ENCODE measurements around the gene VARS2. TPM values are rescaled to one million over a fixed set of nuclear protein-coding genes. Genes with fewer than 3 reads are reported as not detected.
"Not testable (repeated sequence)": the region's sequence is repeated elsewhere in the genome, so short reads cannot be mapped to it uniquely, and the experiment has no call there.

VARS2 gene
- total RNA-seq, 4 donors from 2014 or later: 13.1 to 64.7 (median 25.8) TPM

- TF ChIP-seq EP300 (IDR thresholded peaks at IDR 0.05; ENCODE audit: low read depth): no peak
- peak in 1 of 5 experiments; percentile 14 for TF ChIP-seq CTCF (IDR thresholded peaks at IDR 0.05)
- TF ChIP-seq POLR2AphosphoS5 (IDR thresholded peaks at IDR 0.05): peak in 2 of 3 donors; percentile 34 to 70
- H3K4me1 ChIP-seq: peaks cover 9 to 20% (median 12%) of the 10 kb centered on the region in 4 donors
- H3K27me3 ChIP-seq: no peaks in the 10 kb centered on the region
- DNase-seq: peak; percentile 97
- intact Hi-C loops (cut with DNase I; ENCODE audit: low total_unique reads): no loop called here
- peak within 1 kb of the TSS; percentile 60 to 99 (median 68) for H3K4me3 ChIP-seq
- H3K9me3 ChIP-seq: no peaks in the 10 kb centered on the region
- H3K27ac ChIP-seq: peak within 1 kb of the TSS; percentile 67 to 76 (median 74)
- in situ Hi-C loops (cut with MboI; ENCODE audit: low pct_ligation_motif_present in 1 of 4, low pct_unique_long_range_greater_than_20kb in 1 of 4, low sequenced_read_pairs in 3 of 4): no loop called here
- WGBS, 2 donors (ENCODE audit: low coverage in 1 of 2): 1% methylated on average over 47 of the region's 49 CpGs; no CpG with 5 or more reads in 1 of the 2 donors
- H3K36me3 ChIP-seq: peaks cover 0 to 4% (median 0%) of the 10 kb centered on the region in 4 donors
Observed at GRCh38 chr6:30907758-30908591, 6.1 kb upstream of the VARS2 start, which contains the start of gene GTF2H4. Gene GTF2H4 (plus strand): TSS chr6:30908207.

GRCh38 chr6:30908700-30909099 is 5.3 kb upstream of the VARS2 start:
- H3K27ac ChIP-seq: peak overlapping the region in 3 of 4 donors; percentile 63 to 76 (median 76)
- no peaks in the 10 kb centered on the region for H3K27me3 ChIP-seq
- peaks cover 0 to 4% (median 0%) of the 10 kb centered on the region in 4 donors for H3K36me3 ChIP-seq
- peaks cover 9 to 27% (median 17%) of the 10 kb centered on the region in 4 donors for H3K4me1 ChIP-seq
- in situ Hi-C loops (cut with MboI; ENCODE audit: low pct_ligation_motif_present in 1 of 4, low pct_unique_long_range_greater_than_20kb in 1 of 4, low sequenced_read_pairs in 3 of 4) (no loop called here), intact Hi-C loops (cut with DNase I; ENCODE audit: low total_unique reads) (no loop called here)
- H3K4me3 ChIP-seq: peak overlapping the region; percentile 60 to 99 (median 68)
- WGBS, 2 donors (ENCODE audit: low coverage in 1 of 2): 25% methylated on average over 2 of the region's 2 CpGs; no CpG with 5 or more reads in 1 of the 2 donors
- no peaks in the 10 kb centered on the region for H3K9me3 ChIP-seq
- DNase-seq: no peak
- no peak for TF ChIP-seq EP300 (IDR thresholded peaks at IDR 0.05; ENCODE audit: low read depth)
- no peak for TF ChIP-seq CTCF (IDR thresholded peaks at IDR 0.05)
- TF ChIP-seq POLR2A (IDR thresholded peaks at IDR 0.05): no peak
- no peak for TF ChIP-seq POLR2AphosphoS5 (IDR thresholded peaks at IDR 0.05)

GRCh38 chr6:30910473-30910872 is 3.6 kb upstream of the VARS2 start:
- H3K27ac ChIP-seq; H3K27me3 ChIP-seq; H3K4me3 ChIP-seq; intact Hi-C loops (cut with DNase I; ENCODE audit: low total_unique reads); H3K9me3 ChIP-seq; H3K36me3 ChIP-seq; DNase-seq: not testable (repeated sequence)
- WGBS, 2 donors (ENCODE audit: low coverage in 1 of 2): 80 to 89% methylated on average over 2 to 10 of the region's 12 CpGs
- peaks cover 17 to 41% (median 28%) of the 10 kb centered on the region in 4 donors for H3K4me1 ChIP-seq
- in situ Hi-C loops (cut with MboI; ENCODE audit: low pct_ligation_motif_present in 1 of 4, low pct_unique_long_range_greater_than_20kb in 1 of 4, low sequenced_read_pairs in 3 of 4): loop anchor here in 1 of 4 donors (10.0 kb wide), 1 partner anchor 164 kb away; no protein-coding TSS in a partner anchor

GRCh38 chr6:30912746-30913520 is 1.1 kb upstream of the VARS2 start:
- Histone ChIP-seq H3K4me3 (no peak overlapping the region), H3K4me1 (peaks cover 17 to 36% (median 26%) of the 10 kb centered on the region in 4 donors), H3K27ac (peak overlapping the region; percentile 92 to 94 (median 94)), H3K9me3 (no peaks in the 10 kb centered on the region), H3K27me3 (no peaks in the 10 kb centered on the region), H3K36me3 (peaks cover 0 to 4% (median 0%) of the 10 kb centered on the region in 4 donors)
- TF ChIP-seq POLR2A (IDR thresholded peaks at IDR 0.05) (no peak), EP300 (IDR thresholded peaks at IDR 0.05; ENCODE audit: low read depth) (no peak), CTCF (IDR thresholded peaks at IDR 0.05) (no peak), POLR2AphosphoS5 (IDR thresholded peaks at IDR 0.05) (no peak)
- WGBS, 2 donors (ENCODE audit: low coverage in 1 of 2): 85 to 86% methylated on average over 5 to 8 of the region's 8 CpGs
- in situ Hi-C loops (cut with MboI; ENCODE audit: low pct_ligation_motif_present in 1 of 4, low pct_unique_long_range_greater_than_20kb in 1 of 4, low sequenced_read_pairs in 3 of 4) (loop anchor here in 1 of 4 donors (10.0 kb wide), 1 partner anchor 162 kb away; no protein-coding TSS in a partner anchor), intact Hi-C loops (cut with DNase I; ENCODE audit: low total_unique reads) (no loop called here)
- DNase-seq: no peak
